Heart left ventricle (tissue), 13 donors: ENCODE results near the gene FOLR2.

Source experiments
- POLR2A ChIP-seq, 2 donors: fragments of 450-650 bp; IDR thresholded peaks; one replicate each; pipeline ENCODE4 v1.6.1; 2017; ENCODE audit warnings: antibody characterized with exemption in 2 of 2, mild to moderate bottlenecking in 2 of 2, moderate library complexity in 2 of 2
- TF ChIP-seq, protein P1 (sequence below), 12 donors: fragments of 200-600 bp; sonication (generic) in 4 of 12; IDR thresholded peaks; one replicate each; pipeline versions ENCODE4 v1.5.0 to v1.8.0; 2018 to 2022; ENCODE audit warnings: antibody characterized with exemption in 12 of 12, mild to moderate bottlenecking in 5 of 12
- donor health status: ischemic (EF 13 %, LVEDD 7.1; RV severe dilation, severe dysfunction).
- donor health status: DM: no; HTN: yes; CAD: no.
- donor health status: DM: no; HTN: no; CAD: no.
- donor health status: ischemic (EF 25% LVEDD 6.9; RV normal size, moderate dysfunction).
- donor health status: ischemic (EF 25% LVEDD 5.7; RV mildly dilated, moderate dysfunction).
- donor health status: ischemic (EF 35%, LVEDD 5.7; RV mildly dilated, moderate dysfunction).
- donor health status: nonischemic (EF 11% LVEDD 7.7; RV severe dilation, severe dysfunction).
- donor health status: DM: yes; HTN: yes; CAD: no.
- donor health status: PGD.
- donor health status: ischemic (EF 29% LVEDD 5.4; RV normal size, mild dysfunction).
- donor health status: nonischemic (EF 23%, LVEDD 6.1; RV moderate dilation, normal function).

DNA sequence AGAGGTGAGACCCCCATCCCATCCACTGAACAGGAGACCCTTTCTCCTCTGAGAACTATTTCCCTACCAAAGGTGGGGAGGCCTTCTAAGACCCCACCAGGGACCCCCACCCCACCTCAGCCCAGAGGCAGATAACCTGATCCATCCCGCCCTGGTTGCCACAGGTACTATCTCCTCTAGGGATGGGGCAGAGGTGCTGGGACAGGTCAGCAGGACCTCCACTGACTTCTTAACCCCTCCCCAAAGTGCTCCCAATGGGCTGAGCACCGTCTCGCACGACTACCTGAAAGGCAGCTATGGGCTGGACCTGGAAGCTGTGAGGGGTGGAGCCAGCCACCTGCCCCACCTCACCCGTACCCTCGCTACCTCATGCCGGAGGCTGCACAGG lies 12.2 kb downstream of the FOLR2 start:
- TF ChIP-seq, protein P1, sequence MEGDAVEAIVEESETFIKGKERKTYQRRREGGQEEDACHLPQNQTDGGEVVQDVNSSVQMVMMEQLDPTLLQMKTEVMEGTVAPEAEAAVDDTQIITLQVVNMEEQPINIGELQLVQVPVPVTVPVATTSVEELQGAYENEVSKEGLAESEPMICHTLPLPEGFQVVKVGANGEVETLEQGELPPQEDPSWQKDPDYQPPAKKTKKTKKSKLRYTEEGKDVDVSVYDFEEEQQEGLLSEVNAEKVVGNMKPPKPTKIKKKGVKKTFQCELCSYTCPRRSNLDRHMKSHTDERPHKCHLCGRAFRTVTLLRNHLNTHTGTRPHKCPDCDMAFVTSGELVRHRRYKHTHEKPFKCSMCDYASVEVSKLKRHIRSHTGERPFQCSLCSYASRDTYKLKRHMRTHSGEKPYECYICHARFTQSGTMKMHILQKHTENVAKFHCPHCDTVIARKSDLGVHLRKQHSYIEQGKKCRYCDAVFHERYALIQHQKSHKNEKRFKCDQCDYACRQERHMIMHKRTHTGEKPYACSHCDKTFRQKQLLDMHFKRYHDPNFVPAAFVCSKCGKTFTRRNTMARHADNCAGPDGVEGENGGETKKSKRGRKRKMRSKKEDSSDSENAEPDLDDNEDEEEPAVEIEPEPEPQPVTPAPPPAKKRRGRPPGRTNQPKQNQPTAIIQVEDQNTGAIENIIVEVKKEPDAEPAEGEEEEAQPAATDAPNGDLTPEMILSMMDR (IDR thresholded peaks at IDR 0.05) = no peak
- no peak for TF ChIP-seq POLR2A (IDR thresholded peaks at IDR 0.05)
